B cell (primary cell): ENCODE measurements around the gene ADAMTS14. TPM values are rescaled to one million over a fixed set of nuclear protein-coding genes. Genes with fewer than 3 reads are reported as not detected.

ENCODE experiments used
- ATAC-seq: fragments of 200-7000 bp; cut with Tn5 transposase; one replicate; pipeline ENCODE4 v1.10.0; 2021; ENCODE audit warnings: low read depth, mild to moderate bottlenecking, moderate number of reproducible peaks, moderate library complexity
- CTCF ChIA-PET: fragments of 350-600 bp; sonication (Branson Sonifier 250); formaldehyde crosslinking; loops from one replicate; lab custom pipeline; 2021; ENCODE audit warnings: antibody characterized with exemption, inconsistent platforms; lab: Charles Lee
- POLR2A ChIA-PET: fragments of 350-600 bp; sonication (Branson Sonifier 250); formaldehyde crosslinking; loops from one replicate; lab custom pipeline; 2021; ENCODE audit warnings: antibody characterized with exemption; lab: Charles Lee
- DNase-seq: peaks from one replicate; pipeline ENCODE4 v3.0.0; 2013
- H2AFZ ChIP-seq: 2 replicates; pipeline ENCODE4 v1.6.1; 2012; ENCODE audit warnings: mild to moderate bottlenecking, low read depth, low read length; ENCODE audit not compliant: insufficient read depth, poor library complexity, severe bottlenecking
- H3K27ac ChIP-seq, 2 donors: 1 replicate in 1 of 2; 2 replicates in 1 of 2; pipeline ENCODE4 v1.5.1; 2012 to 2013; ENCODE audit warnings: low read length in 2 of 2, mild to moderate bottlenecking in 2 of 2, moderate library complexity in 1 of 2
- H3K27me3 ChIP-seq, 4 experiments: fragments of 200-600 bp in 1 of 4; sonication (generic) in 1 of 4; replicated peaks in 1 of 4; 1 replicate in 2 of 4; 2 replicates in 2 of 4; pipeline versions ENCODE4 v1.6.1 to v1.7.0; 2013 to 2016; ENCODE audit warnings: low read length in 3 of 4, mild to moderate bottlenecking in 2 of 4, mixed read lengths in 1 of 4, moderate library complexity in 1 of 4; ENCODE audit not compliant: insufficient read depth in 4 of 4, control insufficient read depth in 3 of 4; ENCODE audit errors: control extremely low read depth in 1 of 4
- H3K36me3 ChIP-seq, 2 experiments: replicated peaks in 1 of 2; 1 replicate in 1 of 2; 2 replicates in 1 of 2; pipeline versions ENCODE4 v1.6.1 to v1.7.1; 2013; ENCODE audit warnings: low read length in 1 of 2; ENCODE audit not compliant: insufficient read depth in 2 of 2, control insufficient read depth in 1 of 2; ENCODE audit errors: control extremely low read depth in 1 of 2, extremely low read depth in 1 of 2
- H3K4me1 ChIP-seq, 2 donors: fragments of 200-600 bp in 1 of 2; sonication (generic) in 1 of 2; 1 replicate in 1 of 2; 2 replicates in 1 of 2; pipeline versions ENCODE4 v1.5.1 to v1.6.1; 2013 to 2017; ENCODE audit warnings: low read length in 2 of 2; ENCODE audit not compliant: control insufficient read depth in 2 of 2, insufficient read depth in 2 of 2
- H3K4me2 ChIP-seq: replicated peaks from 2 replicates; pipeline ENCODE3; 2012; ENCODE audit warnings: mild to moderate bottlenecking, low read depth, low read length; ENCODE audit not compliant: poor library complexity, severe bottlenecking
- H3K4me3 ChIP-seq, 5 experiments: fragments of 200-600 bp in 1 of 5; sonication (generic) in 1 of 5; 1 replicate in 3 of 5; 2 replicates in 2 of 5; pipeline versions ENCODE4 v1.5.1 to v1.7.0; 2011 to 2016; ENCODE audit warnings: low read length in 4 of 5, mild to moderate bottlenecking in 4 of 5, low read depth in 2 of 5, control low read depth in 1 of 5, moderate library complexity in 1 of 5; ENCODE audit not compliant: insufficient read depth in 1 of 5; ENCODE audit errors: control extremely low read depth in 1 of 5, extremely low read depth in 1 of 5
- H3K79me2 ChIP-seq: fragments of 200-600 bp; sonication (generic); one replicate; pipeline ENCODE4 v1.6.0; 2016; ENCODE audit warnings: low read length; ENCODE audit not compliant: control insufficient read depth, insufficient read depth
- H3K9ac ChIP-seq: fragments of 200-600 bp; sonication (generic); 2 replicates; pipeline ENCODE4 v1.6.1; 2017; ENCODE audit warnings: mild to moderate bottlenecking, low read length, moderate library complexity
- H3K9me3 ChIP-seq, 3 donors: one replicate each; pipeline versions ENCODE4 v1.6.1 to v1.7.1; 2013; ENCODE audit warnings: low read length in 2 of 3; ENCODE audit not compliant: control insufficient read depth in 2 of 3, insufficient read depth in 1 of 3; ENCODE audit errors: control extremely low read depth in 1 of 3
- H4K20me1 ChIP-seq: 2 replicates; pipeline ENCODE4 v1.6.0; 2012; ENCODE audit warnings: mild to moderate bottlenecking, low read length; ENCODE audit not compliant: insufficient read depth, control insufficient read depth, poor library complexity, severe bottlenecking
- H3K27ac Mint-ChIP-seq: one replicate; pipeline ENCODE4 v1.8.0; 2021; ENCODE audit warnings: mixed read lengths
- H3K27me3 Mint-ChIP-seq: one replicate; pipeline ENCODE4 v1.8.0; 2021; ENCODE audit warnings: mixed read lengths
- H3K4me1 Mint-ChIP-seq: one replicate; pipeline ENCODE4 v1.8.0; 2021; ENCODE audit warnings: mixed read lengths
- H3K4me3 Mint-ChIP-seq: one replicate; pipeline ENCODE4 v1.8.0; 2021; ENCODE audit warnings: mixed read lengths
- H3K9me3 Mint-ChIP-seq: one replicate; pipeline ENCODE4 v1.8.0; 2022; ENCODE audit warnings: mixed read lengths; ENCODE audit not compliant: insufficient read depth
- CTCF ChIP-seq: fragments of 200-600 bp; IDR thresholded peaks from one replicate; pipeline ENCODE4 v1.8.0; 2022; ENCODE audit warnings: antibody characterized with exemption, mild to moderate bottlenecking
- EZH2 ChIP-seq: IDR thresholded peaks from 2 replicates; pipeline ENCODE4 v1.6.1; 2012; ENCODE audit warnings: borderline replicate concordance, low read depth, mild to moderate bottlenecking, moderate library complexity, low read length; ENCODE audit not compliant: insufficient read depth, poor library complexity, severe bottlenecking
- WGBS: methylation state at CpG from one replicate; pipeline ENCODE4 v1.1.5; 2013; ENCODE audit warnings: missing lambda C conversion rate; ENCODE audit not compliant: insufficient coverage; 5-methylcytosine and 5-hydroxymethylcytosine counted together
- intact Hi-C: fragments of 100-400 bp; cut with micrococcal nuclease; formaldehyde crosslinking; loops from one replicate; pipeline ENCODE4 v1.10.0; 2022
- polyA plus RNA-seq: library from polyadenylated mRNA; depleted of rRNA; stranded (reverse); fragments of >200 nt; gene quantifications from 2 replicates; pipeline ENCODE4 v1.2.3, GENCODE V29; 2012
- total RNA-seq, 2 donors: library from RNA; stranded (reverse); fragments of 120-200 nt in 1 of 2; gene quantifications; 1 replicate in 1 of 2; 2 replicates in 1 of 2; pipeline versions ENCODE4 v1.2.3 to v1.2.4, GENCODE V29; 2013 to 2022

Gene ADAMTS14
- total and polyA plus RNA-seq, 2 donors (not counting 1 experiment from before 2014, with no cell fraction given), result not detected

DNA sequence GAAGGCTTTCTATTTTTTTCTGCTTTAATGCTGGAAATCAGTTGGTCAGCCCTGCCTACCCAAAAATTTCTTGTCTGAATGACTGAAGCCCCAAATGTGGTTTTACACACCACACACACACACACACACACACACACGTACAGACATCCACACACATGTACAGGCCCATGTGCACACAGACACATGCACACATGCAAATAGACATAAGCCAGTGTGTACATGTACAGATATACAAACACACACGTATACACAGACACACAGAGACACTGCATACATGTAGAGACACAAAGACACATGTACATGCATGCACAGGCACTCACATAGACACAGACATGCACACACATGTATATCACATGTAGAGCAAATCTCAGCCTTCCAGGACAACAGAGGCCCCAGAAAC is 58.6 kb downstream of the ADAMTS14 start:
- no peaks in the 10 kb centered on the region for H3K9me3 Mint-ChIP-seq
- DNase-seq, result no peak
- CTCF ChIA-PET, result interaction anchor here (0.5 kb wide), 1 partner anchor 148 kb away, joined by 3 read pairs; no protein-coding TSS in a partner anchor

DNA sequence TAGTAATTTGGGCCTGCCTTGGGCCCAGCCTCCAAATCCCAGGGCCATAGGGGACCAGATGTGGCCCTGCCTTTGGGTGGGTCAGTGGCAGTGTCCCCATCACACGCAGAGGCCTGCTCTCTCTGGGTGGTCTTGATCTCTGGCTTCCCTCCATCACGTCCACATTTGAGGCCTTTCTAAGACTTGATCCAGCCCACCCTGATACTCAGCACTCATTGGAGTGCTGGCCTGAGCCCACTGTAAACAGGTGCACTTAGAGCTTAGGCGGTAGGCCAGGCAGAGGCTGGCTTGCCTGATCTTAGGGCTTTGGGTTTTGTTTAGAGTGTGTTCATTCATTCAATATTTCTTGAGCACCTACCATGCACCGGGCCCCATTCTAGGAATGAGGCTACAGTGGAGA is 60.3 kb downstream of the ADAMTS14 start:
- intact Hi-C loops, result no loop called here
- no peak overlapping the region for H3K4me3 Mint-ChIP-seq
- Histone ChIP-seq H3K9me3 (no peaks in the 10 kb centered on the region), H2AFZ (no peak overlapping the region), H3K79me2 (no peaks in the 10 kb centered on the region), H3K4me3 (no peak overlapping the region), H3K4me1 (no peaks in the 10 kb centered on the region), H3K36me3 (no peaks in the 10 kb centered on the region), H3K4me2 (no peak overlapping the region), H4K20me1 (no peaks in the 10 kb centered on the region), H3K27ac (no peak overlapping the region), H3K27me3 (no peaks in the 10 kb centered on the region), H3K9ac (no peak overlapping the region)
- ChIA-PET POLR2A (no interaction called here), CTCF (no interaction called here)
- 96% methylated on average over 3 of the region's 4 CpGs for WGBS
- H3K27me3 Mint-ChIP-seq, result no peaks in the 10 kb centered on the region
- no peaks in the 10 kb centered on the region for H3K4me1 Mint-ChIP-seq
- DNase-seq (no peak), ATAC-seq (no peak)
- H3K9me3 Mint-ChIP-seq, result no peaks in the 10 kb centered on the region
- H3K27ac Mint-ChIP-seq, result no peak overlapping the region
- TF ChIP-seq EZH2, result no peak
- no peak for TF ChIP-seq CTCF

More for the DNA sequence above, 58.6 kb downstream of the ADAMTS14 start:
- H3K36me3 ChIP-seq, result no peaks in the 10 kb centered on the region
- H3K4me2 ChIP-seq, result no peak overlapping the region
- H3K4me3 ChIP-seq, result no peak overlapping the region
- POLR2A ChIA-PET, result no interaction called here
- no peaks in the 10 kb centered on the region for H3K27me3 ChIP-seq
- Mint-ChIP-seq H3K4me1 (no peaks in the 10 kb centered on the region), H3K4me3 (no peak overlapping the region), H3K27me3 (no peaks in the 10 kb centered on the region), H3K27ac (no peak overlapping the region)
- no peak for TF ChIP-seq EZH2
- TF ChIP-seq CTCF, result no peak
- intact Hi-C loops, result no loop called here
- 70% methylated on average over 2 of the region's 2 CpGs for WGBS
- H4K20me1 ChIP-seq, result no peaks in the 10 kb centered on the region
- no peak for ATAC-seq
- H3K27ac ChIP-seq, result no peak overlapping the region
- H3K9me3 ChIP-seq, result peaks cover 0 to 1% (median 0%) of the 10 kb centered on the region in 3 donors
- H3K79me2 ChIP-seq, result no peaks in the 10 kb centered on the region
- H2AFZ ChIP-seq, result no peak overlapping the region
- no peak overlapping the region for H3K9ac ChIP-seq
- H3K4me1 ChIP-seq, result no peaks in the 10 kb centered on the region
